ENCODE data around the gene TTC21A.
A peak's percentile ranks its signal among the peaks of the same experiment; 100 is the strongest.

TTC21A gene

GRCh38 chr3:39142067-39142466 is 34.6 kb downstream of the TTC21A start:
- peaks cover 61% of the 10 kb centered on the region for H3K36me3 ChIP-seq
- no peak for DNase-seq
- no peak for TF ChIP-seq CTCF (IDR thresholded peaks at IDR 0.05; ENCODE audit: low read depth, low read length)
- H3K9me3 ChIP-seq (ENCODE audit: severe bottlenecking), result no peaks in the 10 kb centered on the region
- H3K27me3 ChIP-seq (ENCODE audit: insufficient read depth, low read depth, severe bottlenecking), result no peaks in the 10 kb centered on the region
- no peak overlapping the region for H3K27ac ChIP-seq
- H3K4me3 ChIP-seq (ENCODE audit: low read depth, low read length), result no peak overlapping the region

- DNase-seq, result no peak
- H3K4me3 ChIP-seq (ENCODE audit: low read depth, low read length), result no peak overlapping the region
- no peaks in the 10 kb centered on the region for H3K9me3 ChIP-seq (ENCODE audit: severe bottlenecking)
- H3K36me3 ChIP-seq, result peaks cover 61% of the 10 kb centered on the region
- no peaks in the 10 kb centered on the region for H3K27me3 ChIP-seq (ENCODE audit: insufficient read depth, low read depth, severe bottlenecking)
- no peak for TF ChIP-seq CTCF (IDR thresholded peaks at IDR 0.05; ENCODE audit: low read depth, low read length)
- no peak overlapping the region for H3K27ac ChIP-seq
These were observed 35.8 kb downstream of the TTC21A start for GRCh38 chr3:39143051-39143885.

GRCh38 chr3:39144095-39144747 is 36.7 kb downstream of the TTC21A start:
- no peak overlapping the region for H3K27ac ChIP-seq
- no peaks in the 10 kb centered on the region for H3K9me3 ChIP-seq (ENCODE audit: severe bottlenecking)
- no peak for TF ChIP-seq CTCF (IDR thresholded peaks at IDR 0.05; ENCODE audit: low read depth, low read length)
- H3K27me3 ChIP-seq (ENCODE audit: insufficient read depth, low read depth, severe bottlenecking), result no peaks in the 10 kb centered on the region
- no peak overlapping the region for H3K4me3 ChIP-seq (ENCODE audit: low read depth, low read length)
- no peak for DNase-seq
- H3K36me3 ChIP-seq, result peaks cover 61% of the 10 kb centered on the region

GRCh38 chr3:39144748-39145380 is 37.4 kb downstream of the TTC21A start:
- H3K4me3 ChIP-seq (ENCODE audit: low read depth, low read length), result no peak overlapping the region
- no peaks in the 10 kb centered on the region for H3K27me3 ChIP-seq (ENCODE audit: insufficient read depth, low read depth, severe bottlenecking)
- no peaks in the 10 kb centered on the region for H3K9me3 ChIP-seq (ENCODE audit: severe bottlenecking)
- no peak for TF ChIP-seq CTCF (IDR thresholded peaks at IDR 0.05; ENCODE audit: low read depth, low read length)
- H3K36me3 ChIP-seq, result peaks cover 61% of the 10 kb centered on the region
- no peak overlapping the region for H3K27ac ChIP-seq
- no peak for DNase-seq

GRCh38 chr3:39146083-39146501 is 38.6 kb downstream of the TTC21A start:
- H3K4me3 ChIP-seq (ENCODE audit: low read depth, low read length), result no peak overlapping the region
- peaks cover 55% of the 10 kb centered on the region for H3K36me3 ChIP-seq
- H3K27me3 ChIP-seq (ENCODE audit: insufficient read depth, low read depth, severe bottlenecking), result no peaks in the 10 kb centered on the region

More at GRCh38 chr3:39146083-39146501, 38.6 kb downstream of the TTC21A start:
- Histone ChIP-seq H3K27ac (peak overlapping the region; percentile 87; the same call in 1 of the 2 replicates), H3K9me3 (ENCODE audit: severe bottlenecking) (no peaks in the 10 kb centered on the region)
- no peak for TF ChIP-seq CTCF (IDR thresholded peaks at IDR 0.05; ENCODE audit: low read depth, low read length)
- no peak for DNase-seq

Measured in WERI-Rb-1 (cell line).